T follicular helper cell (primary cell): ENCODE data around the gene RAB40A.
A peak's percentile ranks its signal among the peaks of the same experiment; 100 is the strongest.

Experiments used
- DNase-seq: peaks from one replicate; pipeline ENCODE4 v3.0.0-alpha.2; 2020; ENCODE audit warnings: low read depth

Gene RAB40A

DNA sequence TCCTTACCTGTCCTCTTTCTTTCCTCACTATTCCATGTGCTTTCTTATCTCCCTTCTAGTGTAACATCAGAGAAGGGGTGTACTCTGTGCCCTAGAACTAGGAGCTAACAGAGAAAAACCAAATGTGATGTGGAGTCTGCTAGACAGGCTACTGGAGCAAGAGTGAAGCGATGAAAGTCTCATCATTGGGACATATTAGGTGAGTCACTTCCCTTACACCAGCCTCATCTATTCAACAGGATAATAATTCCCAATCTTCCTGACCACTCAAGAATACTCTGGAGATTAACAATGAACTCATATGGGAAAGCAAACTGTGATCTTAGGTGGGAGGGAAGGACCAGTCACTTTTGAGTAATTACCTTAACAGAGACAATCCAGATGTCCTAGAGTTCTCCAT is 58.1 kb downstream of the RAB40A start:
- no peak for DNase-seq

DNA sequence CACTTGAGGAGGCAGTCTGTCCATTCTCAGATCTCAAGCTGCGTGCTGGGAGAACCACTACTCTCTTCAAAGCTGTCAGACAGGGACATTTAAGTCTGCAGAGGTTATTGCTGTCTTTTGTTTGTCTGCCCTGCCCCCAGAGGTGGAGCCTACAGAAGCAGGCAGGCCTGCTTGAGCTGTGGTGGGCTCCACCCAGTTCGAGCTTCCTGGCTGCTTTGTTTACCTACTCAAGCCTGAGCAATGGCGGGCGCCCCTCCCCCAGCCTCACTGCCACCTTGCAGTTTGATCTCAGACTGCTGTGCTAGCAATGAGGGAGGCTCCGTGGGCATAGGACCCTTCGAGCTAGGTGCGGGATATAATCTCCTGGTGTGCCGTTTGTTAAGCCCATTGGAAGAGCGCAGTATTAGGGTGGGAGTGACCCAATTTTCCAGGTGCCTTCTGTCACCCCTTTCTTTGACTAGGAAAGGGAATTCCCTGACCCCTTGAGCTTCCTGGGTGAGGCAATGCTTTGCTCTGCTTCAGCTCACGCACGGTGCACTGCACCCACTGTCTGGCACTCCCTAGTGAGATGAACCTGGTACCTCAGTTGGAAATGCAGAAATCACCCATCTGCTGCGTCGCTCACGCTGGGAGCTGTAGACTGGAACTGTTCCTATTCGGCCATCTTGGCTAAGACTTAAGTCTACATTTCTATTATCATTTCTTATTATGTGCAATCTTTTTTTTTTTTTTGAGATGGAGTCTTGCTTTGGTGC is 59.1 kb downstream of the RAB40A start:
- DNase-seq = peak; percentile 57

DNA sequence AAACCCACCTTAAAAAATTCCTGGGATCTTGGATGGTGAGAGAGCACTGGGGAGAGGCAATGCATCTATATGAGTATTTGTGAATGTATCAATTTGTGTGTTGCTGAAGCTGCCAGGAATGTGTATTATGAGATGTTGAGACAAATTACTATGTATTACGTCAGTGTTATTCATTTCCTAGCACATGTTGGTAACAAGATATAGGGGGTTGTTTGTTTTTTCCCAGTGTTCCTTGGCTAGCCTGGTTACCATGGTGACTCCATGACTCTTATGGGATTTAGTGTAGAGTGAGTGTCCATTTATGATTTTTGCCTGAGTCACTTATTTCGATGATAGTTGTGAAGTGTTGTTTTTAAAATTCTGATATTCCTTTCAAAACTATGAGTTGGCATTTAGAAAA is 65.6 kb downstream of the RAB40A start:
- no peak for DNase-seq
